ENCODE data around the gene PRDM10. TPM values are rescaled to one million over a fixed set of nuclear protein-coding genes. Genes with fewer than 3 reads are reported as not detected.

Gene PRDM10
- total and polyA plus RNA-seq, 9 donors = 3.5 to 7.4 (median 5.2) TPM

DNA sequence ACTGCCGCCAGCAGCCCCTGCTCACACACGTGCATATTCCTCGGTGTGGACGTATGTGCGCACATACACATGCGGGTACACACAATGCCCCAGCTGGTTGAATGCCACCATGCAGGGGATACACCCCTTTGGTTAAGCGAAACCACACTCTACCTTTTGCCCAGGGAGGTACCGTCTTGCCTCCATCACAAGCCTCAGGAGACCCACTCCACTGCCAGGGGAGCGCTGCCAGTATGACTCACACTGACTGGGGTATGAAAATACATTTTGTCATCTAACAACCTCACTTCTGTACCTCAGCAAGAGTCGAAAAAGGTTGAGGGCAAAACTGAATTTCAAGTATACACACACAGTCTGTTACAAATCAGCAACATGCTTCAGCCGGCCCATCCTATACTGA lies 147.5 kb downstream of the PRDM10 start:
- DNase-seq = no peak
- 90% methylated on average over 9 of the region's 11 CpGs for WGBS (ENCODE audit: insufficient coverage)
- H3K4me3 ChIP-seq (ENCODE audit: low read length) = no peak overlapping the region
- H3K4me1 ChIP-seq (ENCODE audit: control insufficient read depth, insufficient read depth, low read length) = peaks cover 4% of the 10 kb centered on the region
- H3K27ac ChIP-seq (ENCODE audit: low read length) = no peak overlapping the region
- no peaks in the 10 kb centered on the region for H3K9me3 ChIP-seq (replicated peaks; ENCODE audit: control insufficient read depth, low read depth, low read length)
- H3K27me3 ChIP-seq (ENCODE audit: control insufficient read depth, insufficient read depth, low read length) = no peaks in the 10 kb centered on the region
- peaks cover 5% of the 10 kb centered on the region for H3K36me3 ChIP-seq (ENCODE audit: control insufficient read depth, insufficient read depth, low read length)

DNA sequence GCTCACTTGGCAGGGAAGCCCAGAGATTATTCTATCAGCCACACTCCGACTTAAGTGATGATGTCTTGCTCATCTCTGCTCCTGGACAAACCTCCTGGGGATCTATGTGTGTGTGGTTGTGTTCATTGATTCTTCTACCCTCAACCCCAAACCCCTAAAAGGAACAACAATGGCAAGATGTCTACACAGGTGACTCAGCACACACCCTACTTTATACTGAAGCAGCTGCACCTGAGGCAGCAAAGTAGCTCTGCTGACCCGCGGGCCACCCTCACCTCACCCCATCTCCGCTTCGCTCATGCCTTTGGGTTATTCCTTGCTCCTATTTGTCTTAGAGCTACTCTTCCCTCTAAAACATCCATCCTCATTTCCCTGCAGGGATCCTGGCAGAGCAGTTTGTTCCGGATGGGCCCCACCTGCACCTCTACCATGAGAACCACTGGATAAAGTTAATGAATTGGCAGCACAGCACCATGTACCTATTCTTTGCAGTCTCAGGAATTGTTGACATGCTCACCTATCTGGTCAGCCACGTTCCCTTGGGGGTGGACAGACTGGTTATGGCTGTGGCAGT lies 148.3 kb downstream of the PRDM10 start:
- H3K36me3 ChIP-seq (ENCODE audit: control insufficient read depth, insufficient read depth, low read length) = peaks cover 5% of the 10 kb centered on the region
- no peaks in the 10 kb centered on the region for H3K9me3 ChIP-seq (replicated peaks; ENCODE audit: control insufficient read depth, low read depth, low read length)
- no peaks in the 10 kb centered on the region for H3K27me3 ChIP-seq (ENCODE audit: control insufficient read depth, insufficient read depth, low read length)
- WGBS (ENCODE audit: insufficient coverage) = 82% methylated on average over 4 of the region's 7 CpGs
- H3K4me3 ChIP-seq (ENCODE audit: low read length) = no peak overlapping the region
- H3K27ac ChIP-seq (ENCODE audit: low read length) = no peak overlapping the region
- DNase-seq = no peak
- peaks cover 4% of the 10 kb centered on the region for H3K4me1 ChIP-seq (ENCODE audit: control insufficient read depth, insufficient read depth, low read length)

DNA sequence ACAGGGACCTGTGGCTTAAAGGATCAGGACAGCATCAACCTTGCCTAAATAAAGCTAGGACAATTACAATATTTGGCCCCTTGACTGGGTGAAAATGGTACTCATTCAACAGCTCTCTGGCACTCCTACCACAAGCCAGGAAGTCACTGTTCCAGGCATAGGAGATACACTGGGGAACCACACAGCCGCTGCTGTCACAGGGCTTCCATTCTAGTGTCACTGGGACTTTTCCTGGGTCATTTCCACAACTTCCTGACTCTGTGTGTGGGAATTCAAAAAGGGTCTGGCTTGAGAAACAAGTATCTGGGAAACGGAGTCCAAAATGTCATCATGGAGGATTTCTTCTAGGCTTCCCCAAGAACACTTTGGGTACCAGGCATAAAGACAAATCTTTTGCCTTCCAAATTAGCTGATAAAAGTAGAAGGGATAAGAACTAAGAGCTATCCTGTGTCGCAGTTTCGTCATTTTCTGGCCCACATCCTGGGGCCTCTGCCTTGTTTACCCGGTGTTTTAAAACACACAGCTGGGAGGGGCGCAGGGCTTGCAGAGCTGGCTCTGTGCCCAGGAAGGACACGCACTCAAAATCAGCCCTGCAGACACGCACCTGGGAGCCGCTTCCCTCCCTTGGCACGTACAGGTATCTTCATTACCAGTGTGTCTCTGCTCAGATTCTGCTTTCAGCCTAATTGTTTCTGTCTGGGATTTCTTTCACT lies 149.0 kb downstream of the PRDM10 start:
- Histone ChIP-seq H3K27ac (ENCODE audit: low read length) (no peak overlapping the region), H3K36me3 (ENCODE audit: control insufficient read depth, insufficient read depth, low read length) (peaks cover 3% of the 10 kb centered on the region), H3K4me1 (ENCODE audit: control insufficient read depth, insufficient read depth, low read length) (peaks cover 4% of the 10 kb centered on the region), H3K4me3 (ENCODE audit: low read length) (no peak overlapping the region), H3K27me3 (ENCODE audit: control insufficient read depth, insufficient read depth, low read length) (no peaks in the 10 kb centered on the region), H3K9me3 (replicated peaks; ENCODE audit: control insufficient read depth, low read depth, low read length) (no peaks in the 10 kb centered on the region)
- 12% methylated on average over 9 of the region's 10 CpGs for WGBS (ENCODE audit: insufficient coverage)
- DNase-seq = peak; percentile 53

DNA sequence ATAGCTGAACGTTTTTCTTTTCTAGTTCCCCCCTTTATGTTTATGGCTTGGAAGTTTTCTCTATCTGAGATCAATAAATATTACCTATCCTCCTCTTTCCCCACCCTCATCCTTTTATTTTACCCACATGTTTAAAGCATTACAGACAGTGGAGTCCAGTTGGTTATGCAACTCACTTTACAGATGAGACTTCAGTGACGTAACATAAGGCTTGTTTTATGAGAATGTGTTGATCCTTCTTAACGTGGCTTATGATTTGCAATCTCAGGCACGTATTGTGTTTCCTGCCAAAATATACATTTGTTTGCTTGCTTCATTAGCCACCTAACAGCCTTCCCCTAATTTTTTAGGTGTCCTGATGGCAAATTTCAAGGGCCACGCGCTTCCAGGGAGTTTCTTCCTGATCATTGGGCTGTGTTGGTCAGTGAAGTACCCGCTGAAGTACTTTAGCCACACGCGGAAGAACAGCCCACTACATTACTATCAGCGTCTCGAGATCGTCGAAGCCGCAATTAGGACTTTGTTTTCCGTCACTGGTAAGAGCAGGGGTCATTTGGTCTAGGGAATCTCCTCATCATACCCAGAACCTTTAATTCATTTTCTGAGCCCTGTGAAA lies 150.4 kb downstream of the PRDM10 start:
- H3K36me3 ChIP-seq (ENCODE audit: control insufficient read depth, insufficient read depth, low read length) = no peaks in the 10 kb centered on the region
- 100% methylated on average over 1 of the region's 15 CpGs for WGBS (ENCODE audit: insufficient coverage)
- H3K27ac ChIP-seq (ENCODE audit: low read length) = no peak overlapping the region
- no peak overlapping the region for H3K4me3 ChIP-seq (ENCODE audit: low read length)
- H3K27me3 ChIP-seq (ENCODE audit: control insufficient read depth, insufficient read depth, low read length) = no peaks in the 10 kb centered on the region
- no peak for DNase-seq
- no peaks in the 10 kb centered on the region for H3K9me3 ChIP-seq (replicated peaks; ENCODE audit: control insufficient read depth, low read depth, low read length)
- peaks cover 4% of the 10 kb centered on the region for H3K4me1 ChIP-seq (ENCODE audit: control insufficient read depth, insufficient read depth, low read length)

Other genes with a start within 250 kb of the PRDM10 start
- 0.04 TPM for gene TMEM45B, start 187.0 kb downstream of the PRDM10 start, total RNA-seq
- gene TMEM45B, start 187.0 kb downstream of the PRDM10 start, polyA plus RNA-seq (ENCODE audit: insufficient read depth in 1 of 8, insufficient read length in 8 of 8, low replicate concordance in 1 of 8) = 1 to 10 TPM in 2 of 8 donors, under 1 TPM in 6; 0.19 to 9.5 (median 0.42) TPM
- 21.0 TPM for gene NFRKB, start 107.3 kb downstream of the PRDM10 start, total RNA-seq
- 10 to 100 TPM; 17.1 to 26.0 (median 21.0) TPM for gene NFRKB, start 107.3 kb downstream of the PRDM10 start, polyA plus RNA-seq (ENCODE audit: insufficient read depth in 1 of 8, insufficient read length in 8 of 8, low replicate concordance in 1 of 8)
- 84.7 TPM for gene APLP2, start 67.1 kb upstream of the PRDM10 start, total RNA-seq
- gene APLP2, start 67.1 kb upstream of the PRDM10 start, polyA plus RNA-seq (ENCODE audit: insufficient read depth in 1 of 8, insufficient read length in 8 of 8, low replicate concordance in 1 of 8) = 100 to 1,000 TPM; 107 to 183 (median 141) TPM
- 0.35 TPM for gene ST14, start 156.9 kb upstream of the PRDM10 start, total RNA-seq
- gene ST14, start 156.9 kb upstream of the PRDM10 start, polyA plus RNA-seq (ENCODE audit: insufficient read depth in 1 of 8, insufficient read length in 8 of 8, low replicate concordance in 1 of 8) = 1 to 10 TPM in 3 of 8 donors, under 1 TPM in 5; 0.30 to 8.5 (median 0.81) TPM

Measured in muscle of leg (tissue), 11 donors.